GM06990 (cell line): Measurements from ENCODE around the gene PTPRM.

Experiments
- DNase-seq: peaks from one replicate; pipeline ENCODE4 v3.0.0-alpha.2; 2011; ENCODE audit not compliant: insufficient read length; ENCODE audit errors: extremely low read depth
- H3K27me3 ChIP-seq: replicated peaks from 2 replicates; pipeline ENCODE4 v1.6.0; 2011; ENCODE audit warnings: low read length; ENCODE audit not compliant: control insufficient read depth, insufficient read depth
- H3K36me3 ChIP-seq: 2 replicates; pipeline ENCODE4 v1.5.1; 2011; ENCODE audit warnings: low read length; ENCODE audit not compliant: control insufficient read depth, insufficient read depth
- H3K4me3 ChIP-seq: replicated peaks from 2 replicates; pipeline ENCODE4 v1.5.1; 2011; ENCODE audit warnings: low read depth, mild to moderate bottlenecking, control low read depth, low read length
- CTCF ChIP-seq: IDR thresholded peaks from 2 replicates; pipeline ENCODE4 v1.5.1; 2011; ENCODE audit warnings: low read length, control low read depth, mild to moderate bottlenecking, inconsistent platforms; ENCODE audit not compliant: insufficient read depth, poor library complexity, severe bottlenecking

PTPRM gene

GRCh38 chr18:7642331-7642890, 75.3 kb downstream of the PTPRM start:
- Histone ChIP-seq H3K27me3 (no peaks in the 10 kb centered on the region), H3K4me3 (no peak overlapping the region)
- no peak for TF ChIP-seq CTCF

GRCh38 chr18:7645756-7646155, 78.6 kb downstream of the PTPRM start:
- Histone ChIP-seq H3K4me3 (no peak overlapping the region), H3K36me3 (no peaks in the 10 kb centered on the region), H3K27me3 (no peaks in the 10 kb centered on the region)
- DNase-seq = no peak
- no peak for TF ChIP-seq CTCF

More at GRCh38 chr18:7642331-7642890, 75.3 kb downstream of the PTPRM start:
- DNase-seq = no peak
- no peaks in the 10 kb centered on the region for H3K36me3 ChIP-seq

GRCh38 chr18:7646174-7646886, 79.2 kb downstream of the PTPRM start:
- TF ChIP-seq CTCF = no peak
- DNase-seq = no peak
- H3K4me3 ChIP-seq = no peak overlapping the region

GRCh38 chr18:7647500-7647899, 80.4 kb downstream of the PTPRM start:
- no peak for TF ChIP-seq CTCF
- Histone ChIP-seq H3K4me3 (no peak overlapping the region), H3K36me3 (no peaks in the 10 kb centered on the region), H3K27me3 (no peaks in the 10 kb centered on the region)
- no peak for DNase-seq

More at GRCh38 chr18:7646174-7646886, 79.2 kb downstream of the PTPRM start:
- H3K27me3 ChIP-seq = no peaks in the 10 kb centered on the region
- H3K36me3 ChIP-seq = no peaks in the 10 kb centered on the region

- no peaks in the 10 kb centered on the region for H3K36me3 ChIP-seq
Measured at GRCh38 chr18:7657050-7657449, 89.9 kb downstream of the PTPRM start.

More at GRCh38 chr18:7657050-7657449, 89.9 kb downstream of the PTPRM start:
- TF ChIP-seq CTCF = no peak
- Histone ChIP-seq H3K27me3 (no peaks in the 10 kb centered on the region), H3K4me3 (no peak overlapping the region)
- DNase-seq = no peak
